ENCODE data around the gene CIRBP. TPM values are rescaled to one million over a fixed set of nuclear protein-coding genes. Genes with fewer than 3 reads are reported as not detected.
A peak's percentile ranks its signal among the peaks of the same experiment; 100 is the strongest.

The CIRBP gene
- total and polyA plus RNA-seq, 9 of the 15 experiments (the other 6 are each of a cell fraction or from before 2014, with no cell fraction given): 20.5 to 327 (median 176) TPM

DNA sequence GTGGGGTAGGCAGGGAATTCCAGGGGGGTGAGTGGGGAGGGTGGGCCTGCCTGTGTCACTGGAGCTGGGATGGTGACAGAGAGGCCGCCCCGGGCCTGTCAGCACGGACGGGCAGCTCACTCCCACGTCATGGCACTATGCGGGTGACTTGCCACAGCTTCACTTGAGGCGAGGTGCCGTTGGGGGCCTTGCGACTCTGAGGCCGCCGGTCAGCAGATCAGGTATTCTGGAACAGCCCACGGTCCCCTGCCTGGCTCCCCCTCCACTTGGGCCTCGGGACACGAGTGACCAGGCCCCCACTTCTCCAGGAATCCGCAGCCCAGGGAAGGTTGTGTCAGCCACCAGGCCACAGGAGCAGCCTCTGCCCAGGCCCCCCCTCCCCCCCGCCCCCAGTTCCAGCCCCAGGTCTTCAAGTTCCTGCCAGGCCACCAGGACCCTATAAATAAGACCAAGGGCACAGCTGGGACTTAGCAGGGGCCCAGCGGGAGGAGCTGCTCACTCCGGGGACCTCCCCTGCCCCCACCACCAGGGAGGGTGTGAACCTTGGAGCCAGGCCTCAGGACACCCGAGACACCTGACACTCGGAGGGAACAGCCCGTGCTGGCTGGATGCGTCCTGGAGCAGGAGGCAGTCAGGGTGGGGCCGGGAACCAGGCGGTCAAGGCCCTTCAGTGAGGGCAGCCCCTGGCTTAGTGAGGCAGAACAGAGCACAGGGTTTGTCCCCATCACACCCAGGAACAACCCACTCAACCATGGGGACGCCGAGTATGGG, 23.5 kb upstream of the CIRBP start (continued):
- TF ChIP-seq, protein P1, sequence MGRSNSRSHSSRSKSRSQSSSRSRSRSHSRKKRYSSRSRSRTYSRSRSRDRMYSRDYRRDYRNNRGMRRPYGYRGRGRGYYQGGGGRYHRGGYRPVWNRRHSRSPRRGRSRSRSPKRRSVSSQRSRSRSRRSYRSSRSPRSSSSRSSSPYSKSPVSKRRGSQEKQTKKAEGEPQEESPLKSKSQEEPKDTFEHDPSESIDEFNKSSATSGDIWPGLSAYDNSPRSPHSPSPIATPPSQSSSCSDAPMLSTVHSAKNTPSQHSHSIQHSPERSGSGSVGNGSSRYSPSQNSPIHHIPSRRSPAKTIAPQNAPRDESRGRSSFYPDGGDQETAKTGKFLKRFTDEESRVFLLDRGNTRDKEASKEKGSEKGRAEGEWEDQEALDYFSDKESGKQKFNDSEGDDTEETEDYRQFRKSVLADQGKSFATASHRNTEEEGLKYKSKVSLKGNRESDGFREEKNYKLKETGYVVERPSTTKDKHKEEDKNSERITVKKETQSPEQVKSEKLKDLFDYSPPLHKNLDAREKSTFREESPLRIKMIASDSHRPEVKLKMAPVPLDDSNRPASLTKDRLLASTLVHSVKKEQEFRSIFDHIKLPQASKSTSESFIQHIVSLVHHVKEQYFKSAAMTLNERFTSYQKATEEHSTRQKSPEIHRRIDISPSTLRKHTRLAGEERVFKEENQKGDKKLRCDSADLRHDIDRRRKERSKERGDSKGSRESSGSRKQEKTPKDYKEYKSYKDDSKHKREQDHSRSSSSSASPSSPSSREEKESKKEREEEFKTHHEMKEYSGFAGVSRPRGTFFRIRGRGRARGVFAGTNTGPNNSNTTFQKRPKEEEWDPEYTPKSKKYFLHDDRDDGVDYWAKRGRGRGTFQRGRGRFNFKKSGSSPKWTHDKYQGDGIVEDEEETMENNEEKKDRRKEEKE (IDR thresholded peaks at IDR 0.05; ENCODE audit: borderline replicate concordance in 1 of 2, control insufficient read depth in 1 of 2, low read depth in 2 of 2, low read length in 1 of 2): no peak
- no peak for TF ChIP-seq ZNF347 (CRISPR knock-in tag; IDR thresholded peaks at IDR 0.05; ENCODE audit: low read depth)
- TF ChIP-seq ARID2 (IDR thresholded peaks at IDR 0.05): no peak
- peak; percentile 21 for TF ChIP-seq KDM5B (IDR thresholded peaks at IDR 0.05; ENCODE audit: insufficient replicate concordance, low read depth, low read length)
- no peak for TF ChIP-seq MAZ (CRISPR knock-in tag; conservative IDR thresholded peaks at IDR 0.05 in 1 of 2, IDR thresholded peaks at IDR 0.05 in 1 of 2)
- TF ChIP-seq XRCC4 (IDR thresholded peaks at IDR 0.05; ENCODE audit: extremely low read depth, insufficient read depth, insufficient read length): no peak
- TF ChIP-seq SUPT5H (IDR thresholded peaks at IDR 0.05): peak; percentile 20; the same call in 1 of the 2 replicates
- no peak for TF ChIP-seq FOXJ2 (tag; IDR thresholded peaks at IDR 0.05)

All from K562 (cell line).